ENCODE data around the gene PCDH18.
"Not testable (repeated sequence)": the region's sequence is repeated elsewhere in the genome, so short reads cannot be mapped to it uniquely, and the experiment has no call there.

PCDH18 gene

GRCh38 chr4:137528673-137529072 lies 3.6 kb downstream of the PCDH18 start:
- FAIRE-seq, result no peak

DNA sequence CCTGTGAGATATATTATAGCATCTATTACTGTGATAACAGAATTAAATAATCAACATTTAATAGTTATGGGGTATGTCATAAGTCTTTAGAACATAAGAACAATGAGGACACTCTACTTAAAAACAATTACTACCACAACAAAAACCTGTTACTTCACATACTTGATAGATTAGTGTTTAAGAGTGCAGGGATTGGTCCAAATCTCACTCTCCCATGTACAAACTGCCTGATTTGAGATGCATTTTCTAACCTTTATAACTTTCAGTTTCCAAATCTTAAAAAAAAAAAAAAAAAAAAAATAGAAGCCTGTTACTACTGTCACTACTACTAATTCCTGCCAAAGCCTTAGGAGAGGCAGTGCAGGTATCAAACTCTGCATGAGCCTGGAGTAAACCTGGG lies 5.6 kb downstream of the PCDH18 start:
- FAIRE-seq, result no peak

DNA sequence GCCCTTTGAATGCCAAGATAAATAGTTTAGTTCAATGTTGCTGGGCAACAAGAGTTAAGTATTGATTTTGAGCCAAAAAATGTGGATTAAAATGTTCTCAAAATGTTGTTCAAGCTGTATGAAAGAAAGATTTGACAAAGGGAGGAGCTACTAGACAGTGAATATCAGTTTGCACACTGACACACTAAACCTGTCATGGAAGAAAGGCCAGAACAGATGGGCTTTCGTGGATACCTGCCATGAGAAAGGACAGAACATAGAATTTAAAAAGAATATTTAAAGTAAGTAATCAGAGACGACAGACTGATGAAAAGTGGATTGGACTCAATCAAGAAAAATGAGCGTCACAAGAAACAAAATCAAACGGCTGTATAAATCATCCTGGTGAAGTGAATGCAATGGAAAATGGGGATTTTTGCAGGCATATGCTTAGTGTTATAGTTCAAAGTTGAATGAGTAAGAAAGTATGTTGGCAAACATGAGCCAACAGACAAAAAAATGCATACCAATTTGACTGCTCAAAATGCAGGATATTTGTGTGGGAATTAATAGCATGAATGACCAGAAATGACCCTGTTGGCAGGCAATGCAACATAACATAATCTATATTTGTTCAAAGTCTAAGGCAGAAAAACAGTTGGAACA lies 7.4 kb downstream of the PCDH18 start:
- no peak for FAIRE-seq

DNA sequence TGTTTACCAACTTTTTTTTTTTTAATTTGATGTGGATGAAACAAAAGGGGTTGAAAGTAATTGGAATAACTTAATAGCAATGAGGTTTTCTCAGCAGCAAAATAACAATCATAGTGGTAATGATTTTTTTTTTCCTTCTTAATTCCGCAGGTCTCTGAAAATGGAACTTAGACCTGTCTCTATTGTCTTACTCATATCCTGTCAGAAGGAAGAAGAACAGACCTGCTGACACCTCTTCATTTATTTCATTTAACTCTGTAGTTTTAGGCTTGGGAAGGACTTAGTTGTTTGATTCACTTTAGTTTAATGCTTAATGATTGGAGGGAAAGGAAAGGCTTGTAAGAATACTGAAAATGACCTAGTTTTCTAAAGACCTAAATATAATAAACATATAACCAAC lies 9.0 kb downstream of the PCDH18 start:
- FAIRE-seq, result no peak

GRCh38 chr4:137521053-137521452 lies 11.2 kb downstream of the PCDH18 start:
- no peak for FAIRE-seq

- no peak for FAIRE-seq
Observed at GRCh38 chr4:137519406-137519805, 12.9 kb downstream of the PCDH18 start.

DNA sequence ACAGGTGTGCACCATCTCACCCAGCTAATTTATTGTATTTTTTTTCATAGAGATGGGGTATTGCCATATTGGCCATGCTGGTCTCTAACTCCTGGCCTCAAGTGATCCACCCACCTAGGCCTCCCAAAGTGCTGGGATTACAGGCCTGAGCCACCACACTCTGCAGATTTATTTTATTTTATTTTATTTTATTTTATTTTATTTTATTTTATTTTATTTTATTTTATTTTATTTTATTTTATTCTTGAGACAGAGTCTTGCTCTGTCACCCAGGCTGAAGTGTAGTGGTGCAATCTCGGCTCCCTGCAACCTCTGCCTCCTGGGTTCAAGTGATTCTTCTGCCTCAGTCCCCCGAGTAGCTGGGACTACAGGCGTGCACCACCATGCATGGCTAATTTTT lies 15.0 kb downstream of the PCDH18 start:
- FAIRE-seq, result not testable (repeated sequence)

DNA sequence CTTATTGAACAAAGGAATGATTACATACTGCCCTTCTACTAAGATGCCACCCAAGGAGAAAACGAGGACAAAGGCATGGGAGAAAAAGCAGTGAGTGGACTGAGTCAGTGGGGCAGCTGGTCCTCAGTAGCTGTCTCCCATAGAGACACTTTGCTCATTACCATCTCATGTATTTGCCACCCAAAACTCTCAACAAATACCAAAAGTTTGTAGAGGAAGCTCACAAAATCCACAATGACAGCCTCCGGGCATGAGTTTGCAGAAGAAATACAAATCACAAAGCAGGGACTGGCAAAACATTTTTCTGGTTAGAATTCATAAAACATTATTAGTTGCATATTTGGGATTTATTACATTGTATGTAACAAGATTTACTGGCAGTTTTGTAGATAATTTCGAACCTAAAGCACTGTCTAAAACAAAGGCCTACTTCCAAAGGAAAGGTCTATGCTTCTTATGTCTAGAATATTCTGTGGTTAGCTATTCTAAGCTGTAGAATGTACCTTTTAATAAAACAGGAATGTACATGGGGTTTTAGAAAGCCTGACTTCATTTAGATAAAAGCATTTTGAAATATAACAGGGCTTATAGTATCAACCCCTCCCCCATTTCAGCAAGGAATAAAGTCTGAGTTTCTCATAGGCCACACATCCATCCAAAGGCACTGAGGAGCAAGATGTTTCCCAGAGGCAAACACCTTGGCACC lies 17.7 kb downstream of the PCDH18 start:
- FAIRE-seq, result no peak

GRCh38 chr4:137510557-137511265 lies 21.6 kb downstream of the PCDH18 start:
- no peak for FAIRE-seq

DNA sequence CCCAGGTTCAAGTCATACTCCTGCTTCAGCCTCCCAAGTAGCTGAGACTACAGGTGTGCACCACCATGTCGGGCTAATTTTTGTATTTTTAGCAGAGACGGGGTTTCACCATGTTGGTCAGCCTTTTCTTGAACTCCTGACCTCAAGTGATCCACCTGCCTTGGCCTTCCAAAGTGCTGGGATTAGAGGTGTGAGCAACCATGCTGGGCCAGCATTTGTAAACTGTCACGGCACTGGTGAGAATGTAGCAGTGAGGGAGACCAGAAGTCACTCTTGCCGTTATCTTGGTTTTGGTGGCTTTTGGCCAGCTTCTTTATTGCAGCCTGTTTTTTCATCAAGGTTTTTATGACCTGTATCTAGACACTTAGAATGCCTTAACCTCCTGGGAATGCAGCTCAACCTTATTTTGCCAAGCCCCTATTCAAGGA lies 22.4 kb downstream of the PCDH18 start:
- FAIRE-seq, result no peak

- no peak for FAIRE-seq
Observed at GRCh38 chr4:137502339-137503129, 29.8 kb downstream of the PCDH18 start.

DNA sequence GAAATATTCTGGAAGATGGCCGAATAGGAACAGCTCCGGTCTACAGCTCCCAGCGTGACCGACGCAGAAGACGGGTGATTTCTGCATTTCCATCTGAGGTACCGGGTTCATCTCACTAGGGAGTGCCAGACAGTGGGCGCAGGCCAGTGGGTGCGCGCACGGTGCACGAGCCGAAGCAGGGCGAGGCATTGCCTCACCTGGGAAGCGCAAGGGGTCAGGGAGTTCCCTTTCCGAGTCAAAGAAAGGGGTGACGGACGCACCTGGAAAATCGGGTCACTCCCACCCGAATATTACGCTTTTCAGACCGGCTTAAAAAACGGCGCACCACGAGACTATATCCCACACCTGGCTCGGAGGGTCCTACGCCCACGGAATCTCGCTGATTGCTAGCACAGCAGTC lies 36.0 kb downstream of the PCDH18 start:
- not testable (repeated sequence) for FAIRE-seq

GRCh38 chr4:137495578-137495977 lies 36.7 kb downstream of the PCDH18 start:
- no peak for FAIRE-seq

DNA sequence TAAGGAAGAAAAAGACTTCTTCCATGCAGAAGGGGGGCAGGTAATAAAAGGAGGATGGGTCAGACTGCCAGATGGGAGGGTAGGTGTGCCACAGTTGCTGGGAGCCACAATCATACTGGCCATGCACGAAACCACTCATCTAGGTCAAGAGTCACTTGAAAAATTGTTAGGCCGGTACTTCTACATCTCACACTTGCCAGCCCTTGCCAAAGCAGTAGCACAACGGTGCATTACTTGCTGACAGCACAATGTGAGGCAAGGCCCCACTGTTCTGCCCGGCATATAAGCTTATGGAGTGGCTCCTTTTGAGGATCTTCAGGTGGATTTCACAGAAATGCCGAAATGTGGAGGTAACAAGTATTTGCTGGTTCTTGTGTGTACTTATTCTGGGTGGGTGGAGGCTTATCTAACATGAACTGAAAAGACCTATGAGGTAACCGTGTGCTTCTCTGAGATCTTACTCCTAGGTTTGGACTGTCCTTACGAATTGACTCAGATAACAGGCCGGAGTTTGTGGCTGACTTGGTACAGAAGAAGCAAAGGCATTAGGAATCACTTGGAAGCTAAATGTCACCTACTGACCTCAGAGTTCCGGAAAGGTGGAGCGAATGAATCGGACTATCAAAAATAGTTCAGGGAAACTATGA lies 48.9 kb downstream of the PCDH18 start:
- FAIRE-seq, result not testable (repeated sequence)

DNA sequence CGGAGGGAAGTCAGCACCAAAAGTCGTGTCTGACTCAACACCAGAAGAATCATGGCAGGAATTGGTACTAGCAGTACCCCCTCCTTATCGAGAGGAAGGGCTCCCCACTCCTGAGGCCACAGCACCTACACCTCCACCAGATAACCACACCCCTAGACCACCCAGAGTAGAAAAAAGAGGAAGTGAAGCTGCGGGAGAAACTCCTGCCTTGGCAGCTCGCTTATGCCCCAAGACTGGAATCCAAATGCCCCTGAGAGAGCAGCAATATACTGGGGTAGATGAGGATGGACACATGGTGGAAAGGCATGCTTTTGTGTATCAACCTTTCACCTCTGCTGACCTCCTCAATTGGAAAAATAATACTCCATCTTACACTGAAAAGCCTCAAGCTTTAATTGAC lies 52.6 kb downstream of the PCDH18 start:
- FAIRE-seq, result not testable (repeated sequence)

- FAIRE-seq, result no peak
Observed at GRCh38 chr4:137476345-137476744, 55.9 kb downstream of the PCDH18 start.

GRCh38 chr4:137474711-137475301 lies 57.5 kb downstream of the PCDH18 start:
- FAIRE-seq, result no peak

DNA sequence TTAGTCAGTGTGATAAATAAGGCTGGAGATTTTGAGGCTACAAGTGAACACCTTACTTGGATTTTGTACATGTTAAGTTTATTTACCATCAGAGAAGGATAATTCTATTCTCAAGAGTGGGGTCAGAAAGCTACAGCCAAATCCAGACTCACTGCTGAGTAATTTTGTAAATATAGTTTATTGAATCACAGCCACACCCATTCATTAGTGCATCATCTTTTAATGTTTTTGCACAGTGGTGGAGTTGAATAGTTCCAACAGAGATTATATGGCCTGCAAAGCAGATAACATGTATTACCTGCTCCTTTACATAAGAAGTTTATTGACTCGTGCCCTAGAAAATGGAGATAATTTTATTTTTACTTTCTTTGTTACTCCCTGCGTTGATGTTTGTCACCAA lies 60.4 kb downstream of the PCDH18 start:
- no peak for FAIRE-seq

DNA sequence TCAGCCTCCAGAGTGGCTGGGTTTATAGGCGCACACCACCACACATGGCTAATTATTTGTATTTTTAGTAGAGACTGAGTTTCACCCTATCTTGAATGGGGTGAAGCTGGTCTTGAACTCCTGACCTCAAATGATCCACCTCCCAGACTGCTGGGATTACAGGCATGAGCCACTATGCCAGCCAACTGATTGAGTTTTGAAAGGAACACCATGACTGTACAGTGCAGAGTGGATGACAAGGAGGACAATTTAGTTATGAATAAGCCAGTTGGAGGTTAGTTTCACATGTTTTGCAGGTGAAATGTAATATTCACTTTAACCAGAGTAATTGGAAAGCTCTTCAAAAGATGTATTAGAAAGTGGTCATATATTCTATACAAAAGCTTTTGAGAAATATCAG lies 60.8 kb downstream of the PCDH18 start:
- FAIRE-seq, result no peak

DNA sequence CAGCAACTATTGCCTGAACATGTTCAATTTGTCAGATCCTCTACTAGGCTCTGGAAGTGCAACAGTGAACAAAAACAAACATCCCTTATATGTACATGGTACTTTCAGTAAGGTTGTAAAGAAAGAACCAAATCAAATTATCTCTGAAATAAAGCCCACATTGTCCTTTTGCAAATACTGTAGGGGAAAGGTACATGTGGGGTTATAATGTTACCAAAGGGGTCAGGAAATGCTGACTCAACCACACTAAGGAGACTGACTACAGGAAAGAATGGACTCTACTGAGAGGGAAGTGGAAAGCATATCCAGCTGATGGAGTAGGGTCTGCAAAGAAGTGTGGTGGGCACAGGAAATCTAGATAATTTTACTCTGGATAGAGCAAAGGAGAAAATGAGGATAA lies 61.5 kb downstream of the PCDH18 start:
- FAIRE-seq, result no peak

All from TTC549 (cell line).